ENCODE measurements around the gene CER1.

Gene CER1, protein sequence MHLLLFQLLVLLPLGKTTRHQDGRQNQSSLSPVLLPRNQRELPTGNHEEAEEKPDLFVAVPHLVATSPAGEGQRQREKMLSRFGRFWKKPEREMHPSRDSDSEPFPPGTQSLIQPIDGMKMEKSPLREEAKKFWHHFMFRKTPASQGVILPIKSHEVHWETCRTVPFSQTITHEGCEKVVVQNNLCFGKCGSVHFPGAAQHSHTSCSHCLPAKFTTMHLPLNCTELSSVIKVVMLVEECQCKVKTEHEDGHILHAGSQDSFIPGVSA

DNA sequence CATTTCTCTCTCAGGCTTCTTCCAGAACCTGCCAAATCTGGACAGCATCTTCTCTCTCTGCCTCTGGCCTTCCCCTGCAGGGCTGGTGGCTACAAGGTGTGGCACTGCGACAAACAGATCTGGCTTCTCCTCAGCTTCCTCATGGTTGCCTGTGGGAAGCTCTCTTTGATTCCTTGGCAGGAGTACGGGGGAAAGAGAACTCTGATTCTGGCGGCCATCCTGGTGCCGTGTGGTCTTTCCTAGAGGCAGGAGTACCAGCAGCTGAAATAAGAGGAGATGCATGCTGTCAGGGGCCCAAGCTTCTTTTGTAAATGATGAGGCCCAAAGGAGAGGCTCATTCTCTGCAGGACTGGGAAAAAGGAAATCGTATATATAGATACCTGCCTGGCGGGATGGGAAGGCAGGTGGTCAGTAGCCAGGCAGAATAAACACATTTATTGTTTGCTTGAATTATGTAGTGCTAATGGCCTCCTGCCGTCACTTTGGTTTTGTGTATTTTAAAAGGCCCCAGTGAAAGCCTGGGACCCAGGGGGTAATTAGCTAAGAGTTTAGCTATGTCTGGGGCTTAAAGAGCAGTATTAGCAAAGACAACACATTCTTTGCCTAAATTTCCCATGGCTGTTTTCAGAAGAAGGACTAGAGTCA is at the start of gene CER1:
TSS of gene CER1 (minus strand) at position 343 of the 645 bp plus-strand sequence. CDS start at position 282, 61 bp downstream.
- no peak within 1 kb of the TSS; the same call in 1 of the 2 replicates for H3K9ac ChIP-seq (ENCODE audit: low read depth, low read length)
- H3K36me3 ChIP-seq (ENCODE audit: insufficient read depth, low read length) = no peaks in the 10 kb centered on the region
- no peaks in the 10 kb centered on the region for H3K9me3 ChIP-seq (ENCODE audit: control insufficient read depth, insufficient read depth, low read length)
- H3K4me1 ChIP-seq (ENCODE audit: insufficient read depth, low read length) = peaks cover 10% of the 10 kb centered on the region; the same call in 1 of the 2 replicates

DNA sequence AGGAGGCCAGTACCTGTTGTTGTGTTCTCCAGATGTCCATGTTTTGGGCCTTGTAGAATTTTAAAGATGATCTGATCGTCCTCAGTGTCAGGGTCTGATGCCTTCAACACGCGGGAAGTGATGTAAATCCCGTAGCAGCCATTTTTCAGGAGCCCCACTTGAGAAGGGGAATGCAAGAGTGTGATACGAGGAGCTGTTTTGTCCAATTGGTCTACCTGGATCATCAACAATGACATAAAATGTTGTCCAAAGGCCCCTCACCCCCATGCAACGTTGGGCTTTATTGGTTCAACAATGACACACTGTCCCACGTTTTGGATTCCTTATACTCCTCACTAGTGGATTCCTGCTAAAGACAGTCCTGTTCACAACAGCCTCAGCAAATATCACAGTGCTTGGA is 48.1 kb upstream of the CER1 start:
- Histone ChIP-seq H3K9me3 (ENCODE audit: control insufficient read depth, insufficient read depth, low read length) (no peaks in the 10 kb centered on the region), H3K4me1 (ENCODE audit: insufficient read depth, low read length) (no peaks in the 10 kb centered on the region), H3K9ac (ENCODE audit: low read depth, low read length) (no peak overlapping the region), H3K36me3 (ENCODE audit: insufficient read depth, low read length) (no peaks in the 10 kb centered on the region)

DNA sequence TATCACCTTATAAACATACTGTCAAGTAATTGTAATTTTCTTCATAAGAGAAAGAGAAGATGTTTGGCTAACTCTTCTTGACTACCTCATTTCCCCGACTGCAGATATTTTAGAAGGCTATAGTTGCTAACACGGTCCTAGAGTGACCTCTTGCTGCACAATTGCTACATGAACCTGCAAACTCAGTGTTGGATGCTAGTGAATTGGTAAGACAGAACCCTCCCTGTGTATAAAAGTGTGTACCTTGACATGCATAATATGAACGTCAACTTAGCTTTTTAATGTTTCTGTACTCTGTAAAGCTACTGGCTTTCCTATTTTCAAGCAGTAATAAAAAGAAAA is 46.7 kb upstream of the CER1 start:
- Histone ChIP-seq H3K4me1 (ENCODE audit: insufficient read depth, low read length) (no peaks in the 10 kb centered on the region), H3K36me3 (ENCODE audit: insufficient read depth, low read length) (no peaks in the 10 kb centered on the region), H3K9me3 (ENCODE audit: control insufficient read depth, insufficient read depth, low read length) (no peaks in the 10 kb centered on the region), H3K9ac (ENCODE audit: low read depth, low read length) (no peak overlapping the region)

DNA sequence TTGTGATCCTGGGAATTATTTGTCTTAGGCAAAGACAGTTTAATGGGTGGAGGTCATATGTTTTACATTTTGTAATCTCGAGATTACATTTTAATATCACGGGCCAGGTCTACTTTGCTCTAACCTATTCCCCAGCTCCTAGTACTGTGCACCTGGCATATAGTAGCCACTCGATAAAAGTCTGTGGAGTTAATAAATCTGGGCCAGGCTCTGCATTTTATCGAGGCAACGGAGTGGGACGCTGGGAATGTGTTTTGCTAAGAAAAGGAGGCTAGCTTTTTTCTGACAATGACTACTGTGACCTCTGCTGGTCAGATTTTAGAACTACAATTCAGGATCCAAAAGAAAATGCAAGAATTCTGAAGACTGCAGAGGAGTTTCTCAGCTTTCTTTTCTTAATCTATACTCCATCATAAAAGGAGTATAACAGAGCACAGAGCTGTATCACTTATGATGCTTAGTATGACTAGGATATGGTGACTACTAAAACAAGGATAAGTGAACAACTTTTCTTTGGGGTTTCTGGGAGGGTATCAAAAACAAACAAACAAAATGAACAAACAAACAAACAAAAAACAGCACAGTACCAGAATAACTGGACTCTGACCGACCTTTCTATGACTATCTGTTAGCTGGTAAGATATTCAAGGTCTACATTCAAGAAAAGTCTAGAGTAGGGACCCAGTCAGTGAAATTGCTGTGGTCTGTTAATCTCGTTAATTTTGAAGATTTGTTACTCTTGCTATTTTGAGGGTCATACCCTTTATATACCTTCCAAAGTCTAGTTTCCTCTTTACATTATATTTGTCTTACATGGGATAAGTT is 46.1 kb upstream of the CER1 start:
- H3K9me3 ChIP-seq (ENCODE audit: control insufficient read depth, insufficient read depth, low read length) = no peaks in the 10 kb centered on the region
- no peaks in the 10 kb centered on the region for H3K36me3 ChIP-seq (ENCODE audit: insufficient read depth, low read length)
- no peaks in the 10 kb centered on the region for H3K4me1 ChIP-seq (ENCODE audit: insufficient read depth, low read length)
- H3K9ac ChIP-seq (ENCODE audit: low read depth, low read length) = no peak overlapping the region

GRCh38 chr9:14766299-14766698 is 43.8 kb upstream of the CER1 start:
- Histone ChIP-seq H3K9ac (ENCODE audit: low read depth, low read length) (no peak overlapping the region), H3K4me1 (ENCODE audit: insufficient read depth, low read length) (no peaks in the 10 kb centered on the region), H3K9me3 (ENCODE audit: control insufficient read depth, insufficient read depth, low read length) (no peaks in the 10 kb centered on the region), H3K36me3 (ENCODE audit: insufficient read depth, low read length) (no peaks in the 10 kb centered on the region)

GRCh38 chr9:14761584-14761983 is 39.1 kb upstream of the CER1 start:
- H3K4me1 ChIP-seq (ENCODE audit: insufficient read depth, low read length) = no peaks in the 10 kb centered on the region
- H3K9ac ChIP-seq (ENCODE audit: low read depth, low read length) = no peak overlapping the region
- no peaks in the 10 kb centered on the region for H3K36me3 ChIP-seq (ENCODE audit: insufficient read depth, low read length)
- H3K9me3 ChIP-seq (ENCODE audit: control insufficient read depth, insufficient read depth, low read length) = no peaks in the 10 kb centered on the region

- Histone ChIP-seq H3K9me3 (ENCODE audit: control insufficient read depth, insufficient read depth, low read length) (no peaks in the 10 kb centered on the region), H3K9ac (ENCODE audit: low read depth, low read length) (no peak overlapping the region), H3K36me3 (ENCODE audit: insufficient read depth, low read length) (no peaks in the 10 kb centered on the region), H3K4me1 (ENCODE audit: insufficient read depth, low read length) (no peaks in the 10 kb centered on the region)
These were observed 37.5 kb upstream of the CER1 start for GRCh38 chr9:14760060-14760459.

GRCh38 chr9:14756291-14756690 is 33.8 kb upstream of the CER1 start:
- H3K9ac ChIP-seq (ENCODE audit: low read depth, low read length) = no peak overlapping the region

GRCh38 chr9:14752871-14753270 is 30.3 kb upstream of the CER1 start:
- peaks cover 6% of the 10 kb centered on the region; the same call in 1 of the 2 replicates for H3K4me1 ChIP-seq (ENCODE audit: insufficient read depth, low read length)
- H3K36me3 ChIP-seq (ENCODE audit: insufficient read depth, low read length) = no peaks in the 10 kb centered on the region
- H3K9me3 ChIP-seq (ENCODE audit: control insufficient read depth, insufficient read depth, low read length) = no peaks in the 10 kb centered on the region
- H3K9ac ChIP-seq (ENCODE audit: low read depth, low read length) = no peak overlapping the region

More at GRCh38 chr9:14756291-14756690, 33.8 kb upstream of the CER1 start:
- H3K9me3 ChIP-seq (ENCODE audit: control insufficient read depth, insufficient read depth, low read length) = no peaks in the 10 kb centered on the region
- H3K36me3 ChIP-seq (ENCODE audit: insufficient read depth, low read length) = no peaks in the 10 kb centered on the region
- no peaks in the 10 kb centered on the region for H3K4me1 ChIP-seq (ENCODE audit: insufficient read depth, low read length)

DNA sequence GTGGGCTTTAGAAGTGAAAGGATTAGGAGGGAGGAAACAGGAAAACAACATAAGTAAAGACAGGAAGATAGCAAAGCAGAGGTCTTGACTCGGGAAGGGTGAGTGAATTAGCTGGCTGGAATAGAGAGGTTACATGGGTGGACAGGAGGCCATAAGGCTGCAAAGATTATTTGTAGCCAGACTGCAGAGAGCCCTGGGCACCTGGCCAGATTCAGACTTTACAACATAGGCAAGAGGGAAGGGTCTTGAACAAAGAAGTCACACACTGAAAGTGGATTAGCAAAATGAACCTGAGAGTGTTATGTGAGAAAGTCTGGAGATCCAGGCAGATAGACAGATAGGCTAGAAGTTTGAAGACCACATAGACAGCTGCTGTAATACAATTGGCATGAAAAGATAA is 29.7 kb upstream of the CER1 start:
- no peaks in the 10 kb centered on the region for H3K9me3 ChIP-seq (ENCODE audit: control insufficient read depth, insufficient read depth, low read length)
- no peaks in the 10 kb centered on the region for H3K36me3 ChIP-seq (ENCODE audit: insufficient read depth, low read length)
- peaks cover 6% of the 10 kb centered on the region; the same call in 1 of the 2 replicates for H3K4me1 ChIP-seq (ENCODE audit: insufficient read depth, low read length)
- no peak overlapping the region for H3K9ac ChIP-seq (ENCODE audit: low read depth, low read length)

- Histone ChIP-seq H3K4me1 (ENCODE audit: insufficient read depth, low read length) (peaks cover 6% of the 10 kb centered on the region; the same call in 1 of the 2 replicates), H3K36me3 (ENCODE audit: insufficient read depth, low read length) (no peaks in the 10 kb centered on the region), H3K9me3 (ENCODE audit: control insufficient read depth, insufficient read depth, low read length) (no peaks in the 10 kb centered on the region), H3K9ac (ENCODE audit: low read depth, low read length) (no peak overlapping the region)
These were observed 28.3 kb upstream of the CER1 start for GRCh38 chr9:14750821-14751220.

DNA sequence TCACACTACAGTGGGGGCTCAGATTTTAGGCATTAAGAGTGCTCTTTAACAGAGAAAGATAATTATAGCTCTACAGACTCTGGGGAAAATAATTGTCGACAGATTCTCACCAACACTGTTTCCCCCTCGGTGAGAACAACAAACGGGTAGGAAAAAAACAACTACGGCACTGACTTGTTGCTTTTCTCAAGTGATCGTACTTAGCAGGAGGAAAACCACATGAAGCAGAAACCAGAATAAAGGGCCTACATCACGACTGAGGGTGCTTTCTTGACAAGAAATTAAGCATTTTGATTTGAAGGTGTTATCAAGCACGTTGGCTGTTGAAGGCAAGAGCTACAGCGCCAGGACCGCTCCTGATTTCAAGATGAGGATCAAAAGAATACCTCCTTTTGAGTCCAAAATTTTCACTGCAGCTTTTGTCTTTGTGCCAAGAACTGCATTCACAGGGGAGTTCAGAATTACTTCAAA is 27.2 kb upstream of the CER1 start:
- Histone ChIP-seq H3K36me3 (ENCODE audit: insufficient read depth, low read length) (no peaks in the 10 kb centered on the region), H3K9me3 (ENCODE audit: control insufficient read depth, insufficient read depth, low read length) (no peaks in the 10 kb centered on the region), H3K9ac (ENCODE audit: low read depth, low read length) (no peak overlapping the region), H3K4me1 (ENCODE audit: insufficient read depth, low read length) (peaks cover 6% of the 10 kb centered on the region; the same call in 1 of the 2 replicates)

- peaks cover 6% of the 10 kb centered on the region; the same call in 1 of the 2 replicates for H3K4me1 ChIP-seq (ENCODE audit: insufficient read depth, low read length)
- H3K9ac ChIP-seq (ENCODE audit: low read depth, low read length) = no peak overlapping the region
- no peaks in the 10 kb centered on the region for H3K9me3 ChIP-seq (ENCODE audit: control insufficient read depth, insufficient read depth, low read length)
- H3K36me3 ChIP-seq (ENCODE audit: insufficient read depth, low read length) = no peaks in the 10 kb centered on the region
These were observed 25.8 kb upstream of the CER1 start for GRCh38 chr9:14748373-14748772.

- H3K9me3 ChIP-seq (ENCODE audit: control insufficient read depth, insufficient read depth, low read length) = no peaks in the 10 kb centered on the region
- no peaks in the 10 kb centered on the region for H3K36me3 ChIP-seq (ENCODE audit: insufficient read depth, low read length)
- H3K9ac ChIP-seq (ENCODE audit: low read depth, low read length) = no peak overlapping the region
- H3K4me1 ChIP-seq (ENCODE audit: insufficient read depth, low read length) = peaks cover 6% of the 10 kb centered on the region; the same call in 1 of the 2 replicates
These were observed 24.6 kb upstream of the CER1 start for GRCh38 chr9:14747111-14747510.
